Spleen (tissue), 11 donors: ENCODE results near the gene AGFG1. TPM values are rescaled to one million over a fixed set of nuclear protein-coding genes. Genes with fewer than 3 reads are reported as not detected.

ENCODE experiments used
- DNase-seq: peaks from one replicate; pipeline ENCODE4 v3.0.0-alpha.2; 2020
- H3K27ac ChIP-seq, 8 donors: fragments of 200-600 bp; sonication (generic) in 7 of 8; 1 replicate in 4 of 8; 2 replicates in 4 of 8; pipeline versions ENCODE4 v1.5.0 to v1.8.0; 2016 to 2021; ENCODE audit warnings: inconsistent platforms in 4 of 8, mild to moderate bottlenecking in 4 of 8, moderate library complexity in 1 of 8
- H3K27me3 ChIP-seq, 7 donors: fragments of 200-600 bp; sonication (generic) in 6 of 7; replicated peaks in 1 of 7; 1 replicate in 4 of 7; 2 replicates in 3 of 7; pipeline versions ENCODE4 v1.5.0 to v1.8.0; 2016 to 2021; ENCODE audit warnings: inconsistent platforms in 3 of 7, mild to moderate bottlenecking in 1 of 7
- H3K36me3 ChIP-seq, 6 donors: fragments of 200-600 bp; sonication (generic) in 5 of 6; 1 replicate in 4 of 6; 2 replicates in 2 of 6; pipeline versions ENCODE4 v1.5.0 to v1.8.0; 2016 to 2021; ENCODE audit warnings: inconsistent platforms in 2 of 6
- H3K4me1 ChIP-seq, 6 donors: fragments of 200-600 bp; sonication (generic) in 5 of 6; 1 replicate in 3 of 6; 2 replicates in 3 of 6; pipeline versions ENCODE4 v1.5.0 to v1.8.0; 2016 to 2021; ENCODE audit warnings: inconsistent platforms in 3 of 6
- H3K4me3 ChIP-seq, 8 donors: fragments of 200-600 bp; sonication (generic) in 7 of 8; 1 replicate in 4 of 8; 2 replicates in 4 of 8; pipeline versions ENCODE4 v1.5.0 to v1.8.0; 2016 to 2021; ENCODE audit warnings: inconsistent platforms in 4 of 8, mild to moderate bottlenecking in 4 of 8, moderate library complexity in 2 of 8
- H3K9me3 ChIP-seq, 8 donors: fragments of 200-600 bp; sonication (generic) in 7 of 8; 1 replicate in 4 of 8; 2 replicates in 4 of 8; pipeline versions ENCODE4 v1.5.0 to v1.8.0; 2016 to 2021; ENCODE audit warnings: inconsistent platforms in 4 of 8
- CTCF ChIP-seq, 11 experiments: fragments of 200-600 bp in 7 of 11; fragments of 450-650 bp in 4 of 11; sonication (generic) in 4 of 11; IDR thresholded peaks in 8 of 11; conservative IDR thresholded peaks in 3 of 11; 1 replicate in 7 of 11; 2 replicates in 4 of 11; pipeline versions ENCODE4 v1.4.0 to v1.8.0; 2016 to 2021; ENCODE audit warnings: antibody characterized with exemption in 11 of 11, inconsistent platforms in 4 of 11, mild to moderate bottlenecking in 1 of 11
- POLR2A ChIP-seq, 3 donors: fragments of 450-650 bp; IDR thresholded peaks; one replicate each; pipeline ENCODE4 v1.5.1; 2017; ENCODE audit warnings: antibody characterized with exemption in 3 of 3, mild to moderate bottlenecking in 1 of 3
- POLR2AphosphoS5 ChIP-seq, 3 donors: sonication (generic); formaldehyde crosslinking; IDR thresholded peaks; one replicate each; pipeline ENCODE4 v1.5.1; 2017; ENCODE audit warnings: antibody characterized with exemption in 3 of 3
- WGBS, 5 donors: extraction: QIAGEN DNeasy Blood & Tissue Kit in 3 of 5; methylation state at CpG; one replicate each; pipeline versions ENCODE4 v1.1.5 to v1.1.7; 2013 to 2018; 5-methylcytosine and 5-hydroxymethylcytosine counted together
- intact Hi-C: fragments of 100-400 bp; cut with DNase I; formaldehyde crosslinking; loops from one replicate; pipeline ENCODE4 v1.15.0; 2023; ENCODE audit warnings: low total_unique reads
- polyA plus RNA-seq, 3 donors: library from polyadenylated mRNA; stranded (reverse); fragments of 200-250 nt; gene quantifications; one replicate each; pipeline ENCODE4 v1.2.1, GENCODE V29; 2013
- total RNA-seq, 7 donors: library from RNA; depleted of rRNA in 3 of 7; stranded (reverse); fragments of >200 nt in 3 of 7; fragmentation: NEBNext Ultra II Directional in 4 of 7; extraction: Animal tissue kit (Norgen Biotek cat#: 25700) in 4 of 7; gene quantifications; one replicate each; pipeline versions ENCODE4 v1.1.0 to v1.2.1, GENCODE V29; 2016 to 2021
- donor health status: healthy with polysubstance abuse.
- donor health status: DM: no; HTN: no; CAD: no; lungs with moderate emphysema.
- donor health status: DM: no; HTN: no; CAD: no.
- donor health status: Bipolar disorder and iron deficiency.
- donor health status: healthy.
- donor health status: DM: no; HTN: no; CAD: no.
- donor health status: DM: yes; HTN: yes; CAD: no.

The AGFG1 gene
- total and polyA plus RNA-seq, 10 donors: 23.6 to 111 (median 79.1) TPM

GRCh38 chr2:227577555-227577954 lies 105.6 kb downstream of the AGFG1 start:
- no peak for TF ChIP-seq POLR2AphosphoS5 (IDR thresholded peaks at IDR 0.05)
- TF ChIP-seq POLR2A (IDR thresholded peaks at IDR 0.05): no peak
- no peak for TF ChIP-seq CTCF (IDR thresholded peaks at IDR 0.05 in 8 of 11, conservative IDR thresholded peaks at IDR 0.05 in 3 of 11)
- Histone ChIP-seq H3K9me3 (peaks cover 0 to 10% (median 6%) of the 10 kb centered on the region in 8 donors), H3K27me3 (no peaks in the 10 kb centered on the region), H3K36me3 (no peaks in the 10 kb centered on the region), H3K4me3 (no peak overlapping the region), H3K27ac (no peak overlapping the region), H3K4me1 (no peaks in the 10 kb centered on the region)
- no peak for DNase-seq
- 52 to 76% (median 64%) methylated on average over 2 of the region's 2 CpGs for WGBS, 5 donors
- intact Hi-C loops: no loop called here

- intact Hi-C loops: no loop called here
- H3K27me3 ChIP-seq: no peaks in the 10 kb centered on the region
- DNase-seq: no peak
- TF ChIP-seq POLR2AphosphoS5 (IDR thresholded peaks at IDR 0.05) (no peak), POLR2A (IDR thresholded peaks at IDR 0.05) (no peak), CTCF (IDR thresholded peaks at IDR 0.05 in 8 of 11, conservative IDR thresholded peaks at IDR 0.05 in 3 of 11) (no peak)
- no peak overlapping the region for H3K4me3 ChIP-seq
- H3K4me1 ChIP-seq: no peaks in the 10 kb centered on the region
- H3K36me3 ChIP-seq: no peaks in the 10 kb centered on the region
- 74 to 89% (median 80%) methylated on average over 2 of the region's 2 CpGs for WGBS, 5 donors
- peaks cover 0 to 20% (median 16%) of the 10 kb centered on the region in 8 donors for H3K9me3 ChIP-seq
- no peak overlapping the region for H3K27ac ChIP-seq
Measured at GRCh38 chr2:227578642-227579041, 106.7 kb downstream of the AGFG1 start.

- H3K4me1 ChIP-seq: no peaks in the 10 kb centered on the region
- no peak overlapping the region for H3K4me3 ChIP-seq
- 50 to 100% (median 95%) methylated on average over 1 of the region's 1 CpG for WGBS, 5 donors
- H3K36me3 ChIP-seq: no peaks in the 10 kb centered on the region
- H3K27me3 ChIP-seq: no peaks in the 10 kb centered on the region
- intact Hi-C loops: no loop called here
- H3K9me3 ChIP-seq: peaks cover 0 to 21% (median 16%) of the 10 kb centered on the region in 8 donors
- DNase-seq: no peak
- TF ChIP-seq POLR2AphosphoS5 (IDR thresholded peaks at IDR 0.05) (no peak), POLR2A (IDR thresholded peaks at IDR 0.05) (no peak), CTCF (IDR thresholded peaks at IDR 0.05 in 8 of 11, conservative IDR thresholded peaks at IDR 0.05 in 3 of 11) (no peak)
- H3K27ac ChIP-seq: no peak overlapping the region
Measured at GRCh38 chr2:227579791-227580190, 107.8 kb downstream of the AGFG1 start.

DNA sequence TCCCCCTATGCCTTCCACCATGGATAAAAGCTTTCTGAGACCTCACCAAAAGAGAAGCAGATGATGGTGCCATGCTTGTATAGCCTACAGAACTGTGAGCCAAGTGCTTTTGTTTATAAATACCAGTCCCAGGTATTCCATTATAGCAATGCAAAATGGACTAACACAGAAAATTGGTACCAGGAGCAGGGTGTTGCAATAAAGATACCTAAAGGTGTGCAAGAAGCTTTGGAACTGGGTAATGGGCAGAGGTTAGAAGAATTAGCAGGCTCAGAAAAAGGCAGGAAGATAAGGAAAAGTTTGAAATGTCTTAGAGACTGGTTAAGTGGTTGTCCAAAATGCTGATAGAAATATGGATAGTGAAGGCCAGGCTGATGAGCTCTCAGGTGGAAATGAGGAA lies 110.4 kb downstream of the AGFG1 start:
- TF ChIP-seq POLR2A (IDR thresholded peaks at IDR 0.05) (no peak), CTCF (IDR thresholded peaks at IDR 0.05 in 8 of 11, conservative IDR thresholded peaks at IDR 0.05 in 3 of 11) (no peak), POLR2AphosphoS5 (IDR thresholded peaks at IDR 0.05) (no peak)
- H3K4me1 ChIP-seq: no peaks in the 10 kb centered on the region
- H3K27me3 ChIP-seq: no peaks in the 10 kb centered on the region
- no peak for DNase-seq
- H3K27ac ChIP-seq: no peak overlapping the region
- no peaks in the 10 kb centered on the region for H3K36me3 ChIP-seq
- H3K9me3 ChIP-seq: peaks cover 0 to 21% (median 16%) of the 10 kb centered on the region in 8 donors
- intact Hi-C loops: no loop called here
- H3K4me3 ChIP-seq: no peak overlapping the region
